Central memory CD8-positive, alpha-beta T cell (primary cell): Measurements from ENCODE around the gene CANX.
A peak's percentile ranks its signal among the peaks of the same experiment; 100 is the strongest.

Source experiments
- ATAC-seq: fragments of 150-1000 bp; cut with Tn5 transposase; replicated peaks from 2 replicates; pipeline ENCODE4 v1.10.0; 2022; ENCODE audit warnings: mild to moderate bottlenecking, moderate FRiP score, moderate number of reproducible peaks; ENCODE audit not compliant: poor library complexity, severe bottlenecking; ENCODE audit errors: extremely low read depth
- DNase-seq, 2 donors: peaks; one replicate each; pipeline ENCODE4 v3.0.0; 2021; ENCODE audit warnings: low spot score in 2 of 2
- H3K27ac Mint-ChIP-seq: one replicate; pipeline ENCODE4 v1.8.0; 2022; ENCODE audit warnings: low read depth, mild to moderate bottlenecking, moderate library complexity, mixed read lengths
- H3K27me3 Mint-ChIP-seq: one replicate; pipeline ENCODE4 v1.8.0; 2022; ENCODE audit warnings: mixed read lengths
- H3K36me3 Mint-ChIP-seq: one replicate; pipeline ENCODE4 v1.8.0; 2022; ENCODE audit warnings: mild to moderate bottlenecking, moderate library complexity, mixed read lengths; ENCODE audit not compliant: insufficient read depth
- H3K4me1 Mint-ChIP-seq: one replicate; pipeline ENCODE4 v1.8.0; 2022; ENCODE audit warnings: mixed read lengths
- H3K4me3 Mint-ChIP-seq: one replicate; pipeline ENCODE4 v1.8.0; 2022; ENCODE audit warnings: mild to moderate bottlenecking, moderate library complexity, mixed read lengths
- H3K9me3 Mint-ChIP-seq: one replicate; pipeline ENCODE4 v1.8.0; 2022; ENCODE audit warnings: mixed read lengths

Gene CANX

GRCh38 chr5:179724163-179724562, 25.4 kb downstream of the CANX start:
- H3K27me3 Mint-ChIP-seq, result no peaks in the 10 kb centered on the region
- H3K36me3 Mint-ChIP-seq, result peaks cover 82% of the 10 kb centered on the region
- H3K27ac Mint-ChIP-seq, result peak overlapping the region; percentile 17
- H3K4me1 Mint-ChIP-seq, result peaks cover 8% of the 10 kb centered on the region
- H3K4me3 Mint-ChIP-seq, result no peak overlapping the region
- no peaks in the 10 kb centered on the region for H3K9me3 Mint-ChIP-seq
- DNase-seq, result no peak
- no peak for ATAC-seq

GRCh38 chr5:179727106-179727505, 28.3 kb downstream of the CANX start:
- Mint-ChIP-seq H3K4me1 (peaks cover 8% of the 10 kb centered on the region), H3K4me3 (no peak overlapping the region), H3K9me3 (no peaks in the 10 kb centered on the region), H3K27me3 (no peaks in the 10 kb centered on the region), H3K36me3 (peaks cover 66% of the 10 kb centered on the region), H3K27ac (peak overlapping the region; percentile 4)
- DNase-seq (no peak), ATAC-seq (no peak)

GRCh38 chr5:179729303-179729702, 30.5 kb downstream of the CANX start:
- no peak overlapping the region for H3K4me3 Mint-ChIP-seq
- H3K27me3 Mint-ChIP-seq, result no peaks in the 10 kb centered on the region
- no peaks in the 10 kb centered on the region for H3K9me3 Mint-ChIP-seq
- ATAC-seq, result no peak
- H3K4me1 Mint-ChIP-seq, result peaks cover 14% of the 10 kb centered on the region
- peaks cover 52% of the 10 kb centered on the region for H3K36me3 Mint-ChIP-seq
- DNase-seq, result no peak
- H3K27ac Mint-ChIP-seq, result no peak overlapping the region

- no peaks in the 10 kb centered on the region for H3K27me3 Mint-ChIP-seq
- no peaks in the 10 kb centered on the region for H3K9me3 Mint-ChIP-seq
- peaks cover 14% of the 10 kb centered on the region for H3K4me1 Mint-ChIP-seq
- no peak overlapping the region for H3K27ac Mint-ChIP-seq
- DNase-seq (no peak), ATAC-seq (no peak)
- no peak overlapping the region for H3K4me3 Mint-ChIP-seq
- H3K36me3 Mint-ChIP-seq, result peaks cover 51% of the 10 kb centered on the region
These were observed 31.0 kb downstream of the CANX start for GRCh38 chr5:179729727-179730126.

- H3K4me3 Mint-ChIP-seq, result no peak overlapping the region
- H3K27ac Mint-ChIP-seq, result no peak overlapping the region
- ATAC-seq, result no peak
- peaks cover 47% of the 10 kb centered on the region for H3K36me3 Mint-ChIP-seq
- H3K27me3 Mint-ChIP-seq, result no peaks in the 10 kb centered on the region
- DNase-seq, result no peak
- H3K9me3 Mint-ChIP-seq, result no peaks in the 10 kb centered on the region
- peaks cover 15% of the 10 kb centered on the region for H3K4me1 Mint-ChIP-seq
These were observed 31.6 kb downstream of the CANX start for GRCh38 chr5:179730356-179730755.

GRCh38 chr5:179730852-179731251, 32.1 kb downstream of the CANX start:
- no peak for ATAC-seq
- H3K27ac Mint-ChIP-seq, result no peak overlapping the region
- DNase-seq, result no peak
- no peaks in the 10 kb centered on the region for H3K9me3 Mint-ChIP-seq
- no peaks in the 10 kb centered on the region for H3K27me3 Mint-ChIP-seq
- H3K4me3 Mint-ChIP-seq, result no peak overlapping the region
- peaks cover 42% of the 10 kb centered on the region for H3K36me3 Mint-ChIP-seq
- peaks cover 18% of the 10 kb centered on the region for H3K4me1 Mint-ChIP-seq

GRCh38 chr5:179731791-179732411, 33.1 kb downstream of the CANX start:
- ATAC-seq (peak; percentile 4), DNase-seq (no peak)
- Mint-ChIP-seq H3K27me3 (no peaks in the 10 kb centered on the region), H3K36me3 (peaks cover 34% of the 10 kb centered on the region), H3K4me3 (peak overlapping the region; percentile 87), H3K9me3 (no peaks in the 10 kb centered on the region), H3K4me1 (peaks cover 21% of the 10 kb centered on the region), H3K27ac (peak overlapping the region; percentile 84)

- DNase-seq (peak; percentile 99), ATAC-seq (peak; percentile 97)
- Mint-ChIP-seq H3K4me3 (peak within 1 kb of the TSS; percentile 87), H3K27ac (peak within 1 kb of the TSS; percentile 84), H3K27me3 (no peaks in the 10 kb centered on the region), H3K9me3 (no peaks in the 10 kb centered on the region), H3K4me1 (peaks cover 27% of the 10 kb centered on the region), H3K36me3 (peaks cover 33% of the 10 kb centered on the region)
These were observed 33.7 kb downstream of the CANX start, which contains the start of gene MAML1 for GRCh38 chr5:179732412-179732917. Gene MAML1 (plus strand): TSS chr5:179732822. CDS start chr5:179733113, 291 bp downstream.

GRCh38 chr5:179732918-179733771, 34.4 kb downstream of the CANX start:
- H3K36me3 Mint-ChIP-seq, result peaks cover 30% of the 10 kb centered on the region
- no peaks in the 10 kb centered on the region for H3K9me3 Mint-ChIP-seq
- peak overlapping the region; percentile 87 for H3K4me3 Mint-ChIP-seq
- H3K27me3 Mint-ChIP-seq, result no peaks in the 10 kb centered on the region
- peak; percentile 40 for ATAC-seq
- DNase-seq, result no peak
- H3K27ac Mint-ChIP-seq, result peak overlapping the region; percentile 84
- H3K4me1 Mint-ChIP-seq, result peaks cover 34% of the 10 kb centered on the region

GRCh38 chr5:179733772-179734126, 35.0 kb downstream of the CANX start:
- DNase-seq, result no peak
- no peak for ATAC-seq
- H3K27me3 Mint-ChIP-seq, result no peaks in the 10 kb centered on the region
- H3K4me1 Mint-ChIP-seq, result peaks cover 40% of the 10 kb centered on the region
- H3K36me3 Mint-ChIP-seq, result peaks cover 32% of the 10 kb centered on the region
- peak overlapping the region; percentile 84 for H3K27ac Mint-ChIP-seq
- no peaks in the 10 kb centered on the region for H3K9me3 Mint-ChIP-seq
- peak overlapping the region; percentile 87 for H3K4me3 Mint-ChIP-seq

GRCh38 chr5:179734536-179735164, 35.9 kb downstream of the CANX start:
- no peak for ATAC-seq
- Mint-ChIP-seq H3K27me3 (no peaks in the 10 kb centered on the region), H3K4me1 (peaks cover 46% of the 10 kb centered on the region), H3K36me3 (peaks cover 29% of the 10 kb centered on the region), H3K9me3 (no peaks in the 10 kb centered on the region), H3K27ac (peak overlapping the region; percentile 84), H3K4me3 (peak overlapping the region; percentile 87)
- DNase-seq, result no peak

- ATAC-seq (no peak), DNase-seq (no peak)
- Mint-ChIP-seq H3K27me3 (no peaks in the 10 kb centered on the region), H3K9me3 (no peaks in the 10 kb centered on the region), H3K36me3 (peaks cover 22% of the 10 kb centered on the region), H3K4me3 (no peak overlapping the region), H3K27ac (peak overlapping the region; percentile 8), H3K4me1 (peaks cover 60% of the 10 kb centered on the region)
These were observed 40.0 kb downstream of the CANX start for GRCh38 chr5:179738742-179739141.
